Prostate gland (tissue), 2 donors: ENCODE data around the gene BANK1.

ENCODE experiments used
- CTCF ChIP-seq, 4 experiments: fragments of 200-600 bp in 2 of 4; fragments of 450-650 bp in 2 of 4; sonication (generic) in 2 of 4; IDR thresholded peaks; 1 replicate in 3 of 4; 2 replicates in 1 of 4; pipeline ENCODE4 v1.5.1; 2016 to 2019; ENCODE audit warnings: antibody characterized with exemption in 4 of 4, mild to moderate bottlenecking in 2 of 4, moderate library complexity in 2 of 4
- POLR2A ChIP-seq: fragments of 450-650 bp; IDR thresholded peaks from one replicate; pipeline ENCODE4 v1.6.1; 2016; ENCODE audit warnings: antibody characterized with exemption, mild to moderate bottlenecking
- POLR2AphosphoS5 ChIP-seq: sonication (generic); formaldehyde crosslinking; IDR thresholded peaks from one replicate; pipeline ENCODE4 v1.6.1; 2017; ENCODE audit warnings: antibody characterized with exemption

- TF ChIP-seq POLR2AphosphoS5 (no peak), CTCF (IDR thresholded peaks at IDR 0.05) (no peak), POLR2A (no peak)
Measured at GRCh38 chr4:102007959-102008425, 217.5 kb downstream of the BANK1 start.
